GM18909 (cell line): ENCODE results near the gene SDSL.

Experiments
- ATAC-seq: cut with Tn5 transposase; IDR thresholded peaks from one replicate; pipeline ENCODE4 v1.9.1; 2021; ENCODE audit warnings: mild to moderate bottlenecking; ENCODE audit not compliant: unreplicated experiment, poor library complexity

SDSL gene

DNA sequence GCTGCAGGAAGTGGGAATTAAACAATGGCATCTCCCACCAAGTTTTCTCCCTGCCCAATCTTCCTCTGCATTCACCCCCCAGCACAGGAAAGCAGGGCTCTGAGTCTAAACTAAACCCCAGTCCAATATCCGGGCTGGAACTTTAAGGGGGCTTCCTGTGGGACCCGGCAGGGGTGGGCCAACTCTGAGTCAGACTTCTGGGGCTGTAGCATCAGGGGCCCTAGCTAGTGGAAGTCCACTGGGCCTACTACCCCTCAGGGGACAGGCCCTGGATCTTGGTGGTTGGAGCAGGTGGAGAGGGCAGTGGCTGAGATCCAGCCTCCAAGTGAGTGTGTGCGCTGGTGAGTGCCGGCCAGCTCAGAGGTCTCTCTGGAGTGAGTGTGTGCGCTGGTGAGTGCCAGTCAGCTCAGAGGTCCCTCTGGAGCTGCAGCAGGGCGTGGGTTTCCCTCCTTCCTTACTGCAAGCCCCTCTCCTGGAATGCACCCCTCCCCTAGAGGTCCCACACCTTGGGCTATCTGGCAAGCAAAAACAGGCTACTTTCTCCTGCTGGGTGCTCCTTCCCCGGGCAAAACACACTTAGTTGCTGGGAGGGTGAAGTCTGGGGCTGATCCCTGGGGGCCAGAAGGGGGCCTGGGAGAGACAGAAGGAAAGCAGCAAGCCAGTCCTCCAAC, 55.1 kb downstream of the SDSL start:
- ATAC-seq, result no peak

DNA sequence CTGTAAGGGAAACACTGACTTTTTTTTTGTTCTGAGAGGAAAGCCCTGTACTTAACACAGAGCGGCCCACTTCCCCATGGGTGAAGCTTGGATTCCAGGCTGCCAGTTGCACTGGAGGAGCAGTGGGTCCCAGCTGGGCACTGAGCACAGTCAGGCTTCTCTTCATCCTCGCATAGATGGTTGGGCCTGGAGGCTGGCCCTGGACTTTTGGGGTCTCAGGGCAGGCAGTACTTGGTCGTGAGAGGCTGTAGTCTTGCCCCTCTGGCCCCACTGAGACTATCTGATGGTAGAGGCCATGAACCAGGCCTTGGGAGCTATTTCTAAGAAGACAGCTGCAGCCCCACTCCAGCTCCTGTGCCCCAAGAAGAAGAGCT, 55.6 kb downstream of the SDSL start:
- ATAC-seq, result no peak

DNA sequence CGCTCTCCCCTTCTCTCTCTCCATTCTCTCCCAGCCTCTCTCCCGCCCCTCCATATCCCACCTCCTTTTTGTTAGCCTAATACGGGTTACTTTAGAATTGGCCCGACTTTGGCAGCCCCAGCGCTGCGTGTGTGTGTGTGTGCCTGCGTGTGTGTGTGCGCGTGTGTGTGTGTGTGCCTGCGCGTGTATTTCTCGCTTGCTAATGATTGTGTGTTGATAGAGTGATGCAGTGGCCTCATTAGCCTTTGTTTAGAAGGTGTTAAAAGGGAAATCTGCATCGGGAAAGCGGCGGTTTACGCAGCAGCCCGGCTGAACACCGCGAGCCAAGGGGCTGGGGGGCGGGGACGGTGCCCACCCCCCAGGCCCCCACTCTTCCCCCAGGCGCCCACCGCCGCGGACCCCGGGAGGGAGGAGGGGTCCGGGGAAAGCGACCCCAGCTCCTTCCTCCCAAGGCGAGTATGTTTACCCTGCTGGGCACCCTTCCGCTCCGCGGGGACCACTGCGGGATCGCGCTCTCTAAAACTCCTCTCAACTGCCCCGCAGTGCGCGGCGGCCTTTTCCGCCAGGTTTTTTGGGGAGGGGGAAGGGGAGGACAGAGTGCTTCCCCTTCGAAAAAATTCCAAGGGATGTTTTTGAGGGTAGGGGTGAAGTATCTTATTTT, 56.3 kb downstream of the SDSL start:
- no peak for ATAC-seq

DNA sequence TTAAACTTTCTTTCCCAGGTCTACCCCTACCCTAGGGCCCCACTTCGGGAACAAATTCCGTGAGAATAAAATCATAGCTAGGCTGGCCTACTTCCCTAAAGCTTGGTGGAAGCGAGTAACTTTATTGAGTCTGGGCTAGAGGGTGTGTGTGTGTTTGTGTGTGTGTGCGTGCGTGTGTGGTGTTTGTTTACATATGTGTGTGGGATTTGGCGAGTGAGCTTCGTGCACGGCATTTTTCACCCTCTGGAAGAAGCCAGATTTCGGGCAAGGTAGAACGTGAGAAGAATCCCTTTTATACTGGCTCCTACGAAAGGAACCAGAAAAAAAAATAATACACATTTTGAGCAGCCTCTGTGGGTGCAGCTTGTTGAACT, 57.0 kb downstream of the SDSL start:
- no peak for ATAC-seq

DNA sequence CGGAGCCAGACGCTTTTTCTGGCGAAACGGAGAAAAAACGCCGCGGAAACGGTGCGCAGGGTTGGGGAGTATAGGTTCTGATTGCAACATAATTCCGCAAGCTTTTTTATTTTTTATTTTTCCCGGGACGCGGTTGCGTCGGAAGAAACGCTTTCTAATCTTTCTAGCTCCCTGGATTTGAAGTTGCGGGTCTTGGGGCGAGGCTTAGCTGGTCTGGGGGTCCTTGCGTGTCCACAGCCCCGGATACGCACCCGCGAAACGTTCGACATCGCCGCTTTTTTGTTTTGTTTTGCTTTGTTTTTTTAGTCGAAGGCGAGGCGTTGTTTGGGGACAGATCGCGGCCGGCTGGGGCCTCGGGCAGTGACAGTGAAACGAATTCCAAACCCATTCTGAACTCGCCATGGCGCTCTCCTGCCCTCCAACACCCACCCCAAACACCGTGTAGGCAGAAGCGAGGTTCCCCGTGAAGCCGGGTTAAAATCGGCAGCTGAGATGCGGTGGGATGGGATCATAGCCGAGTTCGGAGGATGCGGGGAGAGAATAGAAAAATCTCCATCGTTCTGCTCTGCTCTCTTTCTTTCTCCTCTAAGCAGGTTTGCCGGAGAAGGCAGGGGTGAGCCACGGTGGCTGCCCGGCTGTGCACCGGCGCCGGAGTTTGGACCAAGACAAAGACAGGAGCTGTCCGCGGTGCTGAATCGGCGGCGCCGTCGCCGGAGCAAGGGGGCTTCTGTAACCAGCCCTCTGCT, 57.6 kb downstream of the SDSL start:
- no peak for ATAC-seq

DNA sequence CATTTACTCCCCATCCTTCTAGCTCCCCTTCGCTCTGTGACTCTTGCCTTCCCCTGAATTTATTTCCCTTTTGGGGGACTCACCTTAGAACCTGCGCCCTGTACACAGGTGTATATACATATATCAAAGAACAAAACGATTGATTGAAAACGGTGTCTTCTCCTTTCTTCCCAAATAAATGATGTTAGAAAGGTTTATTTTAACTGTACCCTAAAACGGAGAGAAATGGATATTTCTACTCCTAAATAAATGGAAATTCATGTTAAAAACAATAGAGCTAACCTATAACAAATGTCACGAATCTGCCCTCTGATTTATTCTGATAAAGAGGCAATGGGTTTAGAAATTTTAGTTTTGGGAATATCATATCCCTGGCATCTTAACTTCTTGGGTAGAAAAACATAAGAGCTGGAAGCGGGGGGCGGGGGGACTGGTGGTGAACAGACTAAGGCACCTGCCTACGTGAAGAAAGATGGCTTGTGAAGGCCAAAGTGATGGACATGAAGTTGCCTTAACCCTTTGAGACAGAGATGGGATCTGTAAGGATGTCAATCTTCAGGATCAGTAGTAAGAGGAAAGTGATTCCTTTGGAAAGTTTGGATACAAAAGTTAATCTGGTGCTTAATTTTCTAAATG, 58.3 kb downstream of the SDSL start:
- ATAC-seq, result no peak

DNA sequence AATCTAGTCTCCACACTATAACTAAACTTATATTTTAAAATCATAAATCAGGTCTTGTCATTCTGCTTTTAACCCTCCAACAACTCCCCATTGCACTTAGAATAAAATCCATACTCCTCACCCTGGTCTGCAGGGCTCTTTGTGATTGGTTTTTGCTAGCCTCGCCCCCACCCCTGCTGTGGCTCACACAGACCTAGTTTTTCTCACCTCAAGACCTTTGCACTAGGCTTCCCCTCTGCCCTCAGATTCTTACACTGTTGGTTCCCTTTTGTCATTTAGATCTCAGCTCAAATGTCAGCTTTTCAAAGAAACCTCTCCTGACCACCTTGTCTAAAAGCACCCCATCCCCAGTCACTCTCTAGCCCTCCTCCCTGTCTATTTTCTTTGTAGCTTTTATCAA, 60.2 kb downstream of the SDSL start:
- ATAC-seq, result no peak

DNA sequence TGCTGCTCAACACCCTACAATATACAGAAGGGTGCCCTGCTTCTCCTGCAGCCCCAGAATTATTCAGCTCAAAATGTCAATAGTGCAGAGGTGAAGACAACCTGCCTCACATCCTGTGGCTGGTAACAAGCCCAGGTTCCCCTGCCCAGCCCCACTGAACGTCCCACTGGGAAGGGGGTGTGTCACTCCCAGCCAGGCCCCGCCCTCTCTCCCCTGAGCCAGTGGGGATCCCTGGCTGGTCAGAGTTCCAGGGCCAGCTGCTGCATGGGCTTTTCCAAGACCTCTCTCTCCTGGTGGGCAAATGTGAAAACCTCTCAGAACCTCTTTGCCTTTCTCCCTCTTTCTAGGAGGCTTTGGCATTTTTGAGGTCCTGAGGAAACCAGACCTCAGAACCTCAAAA, 63.1 kb downstream of the SDSL start:
- ATAC-seq, result no peak

DNA sequence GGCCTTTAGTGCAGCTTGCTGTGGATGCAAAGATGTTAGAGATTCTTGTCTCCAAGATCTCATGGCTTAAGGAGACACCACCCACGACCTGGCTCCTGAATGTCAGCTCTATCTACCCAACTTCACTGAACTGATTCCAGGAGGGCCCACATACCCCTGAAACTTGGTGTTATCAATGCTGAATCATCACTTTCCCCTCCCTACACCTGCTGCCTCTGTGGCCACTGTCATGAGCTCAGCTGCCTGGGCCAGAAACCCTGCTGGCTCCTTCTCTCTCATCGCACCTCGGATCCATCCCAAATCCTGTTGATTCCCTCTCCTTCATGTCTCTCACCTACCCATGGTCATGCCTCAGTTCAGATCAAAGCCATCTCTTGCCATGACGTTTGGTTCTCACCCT, 64.5 kb downstream of the SDSL start:
- no peak for ATAC-seq
